Pancreas (tissue), 10 donors: ENCODE results near the gene MTUS2. TPM values are rescaled to one million over a fixed set of nuclear protein-coding genes. Genes with fewer than 3 reads are reported as not detected.

Source experiments
- ATAC-seq, 4 donors: fragments of 200-7000 bp; cut with Tn5 transposase; one replicate each; pipeline versions ENCODE4 v1.8.0 to v1.9.1; 2020; ENCODE audit warnings: mild to moderate bottlenecking in 4 of 4, moderate library complexity in 4 of 4
- DNase-seq, 6 donors: peaks; one replicate each; pipeline ENCODE4 v3.0.0-alpha.2; 2020
- FAIRE-seq: peaks from 2 replicates; lab custom pipeline; 2012; peaks lifted over from hg19 to GRCh38; lab: Jason Lieb, UNC
- H3K27ac ChIP-seq, 4 donors: fragments of 200-600 bp; sonication (generic); 1 replicate in 3 of 4; 2 replicates in 1 of 4; pipeline versions ENCODE4 v1.5.0 to v1.8.0; 2020
- H3K27me3 ChIP-seq, 4 donors: fragments of 200-600 bp; one replicate each; pipeline ENCODE4 v1.8.0; 2021
- H3K36me3 ChIP-seq, 3 donors: fragments of 200-600 bp; sonication (generic) in 1 of 3; one replicate each; pipeline versions ENCODE4 v1.5.0 to v1.8.0; 2020 to 2021
- H3K4me1 ChIP-seq, 3 donors: fragments of 200-600 bp; one replicate each; pipeline ENCODE4 v1.8.0; 2021
- H3K4me3 ChIP-seq, 4 donors: fragments of 200-600 bp; sonication (generic) in 2 of 4; one replicate each; pipeline versions ENCODE4 v1.5.0 to v1.8.0; 2020 to 2021
- H3K9me3 ChIP-seq, 4 donors: fragments of 200-600 bp; one replicate each; pipeline ENCODE4 v1.8.0; 2021
- CTCF ChIP-seq, 4 donors: fragments of 200-600 bp; sonication (generic) in 3 of 4; IDR thresholded peaks; one replicate each; pipeline versions ENCODE4 v1.5.0 to v1.8.0; 2021; ENCODE audit warnings: antibody characterized with exemption in 4 of 4
- WGBS, 2 donors: extraction: QIAGEN DNeasy Blood & Tissue Kit; methylation state at CpG; one replicate each; pipeline ENCODE4 v1.1.7; 2013; 5-methylcytosine and 5-hydroxymethylcytosine counted together
- intact Hi-C, 3 donors: fragments of 100-400 bp; cut with DNase I; formaldehyde crosslinking; loops; one replicate each; pipeline versions ENCODE4 v1.11.1 to v1.14.2; 2022
- polyA plus RNA-seq, 2 donors: library from polyadenylated mRNA; stranded (reverse); fragments of 200-250 nt; gene quantifications; one replicate each; pipeline ENCODE4 v1.2.3, GENCODE V29; 2013
- total RNA-seq, 6 donors: library from RNA; stranded (reverse); fragmentation: NEBNext Ultra II Directional in 4 of 6; extraction: Animal tissue kit (Norgen Biotek cat#: 25700) in 4 of 6; gene quantifications; one replicate each; pipeline versions ENCODE4 v1.2.1 to v1.2.4, GENCODE V29; 2021 to 2023
- donor health status: healthy with polysubstance abuse.
- donor health status: DM: no; HTN: no; CAD: no; lungs with moderate emphysema.
- donor health status: DM: no; HTN: no; CAD: no.
- donor health status: control.
- donor health status: control.
- donor health status: Bipolar disorder and iron deficiency.
- donor health status: DM: yes; HTN: yes; CAD: no.
- donor health status: DM: no; HTN: no; CAD: no.
- donor health status: DM: no; HTN: no; CAD: no.
- donor health status: DM: yes; HTN: yes; CAD: no.

Gene MTUS2
- total and polyA plus RNA-seq, 8 donors = 2.2 to 9.0 (median 4.8) TPM

- TF ChIP-seq CTCF (IDR thresholded peaks at IDR 0.05) = no peak
- no peak for ATAC-seq
- no peak for FAIRE-seq
- 60 to 76% methylated on average over 2 of the region's 2 CpGs for WGBS, 2 donors
- Histone ChIP-seq H3K4me3 (no peak overlapping the region), H3K9me3 (no peaks in the 10 kb centered on the region), H3K27ac (no peak overlapping the region), H3K4me1 (no peaks in the 10 kb centered on the region), H3K36me3 (no peaks in the 10 kb centered on the region), H3K27me3 (no peaks in the 10 kb centered on the region)
- intact Hi-C loops = no loop called here
- no peak for DNase-seq
These were observed 201.2 kb downstream of the MTUS2 start for GRCh38 chr13:29021311-29021710.

GRCh38 chr13:29021717-29022116 is 201.6 kb downstream of the MTUS2 start:
- Histone ChIP-seq H3K4me1 (no peaks in the 10 kb centered on the region), H3K9me3 (no peaks in the 10 kb centered on the region), H3K4me3 (no peak overlapping the region), H3K36me3 (no peaks in the 10 kb centered on the region), H3K27ac (no peak overlapping the region), H3K27me3 (no peaks in the 10 kb centered on the region)
- ATAC-seq (no peak), DNase-seq (no peak), FAIRE-seq (no peak)
- TF ChIP-seq CTCF (IDR thresholded peaks at IDR 0.05) = no peak
- intact Hi-C loops = no loop called here
- WGBS, 2 donors = 78 to 79% methylated on average over 5 of the region's 5 CpGs

GRCh38 chr13:29022410-29022809 is 202.3 kb downstream of the MTUS2 start:
- Histone ChIP-seq H3K4me3 (no peak overlapping the region), H3K36me3 (no peaks in the 10 kb centered on the region), H3K27ac (no peak overlapping the region), H3K9me3 (no peaks in the 10 kb centered on the region), H3K27me3 (no peaks in the 10 kb centered on the region), H3K4me1 (no peaks in the 10 kb centered on the region)
- no peak for ATAC-seq
- no peak for DNase-seq
- 82 to 84% methylated on average over 4 of the region's 4 CpGs for whole genome bisulfite sequencing, 2 donors
- no peak for FAIRE-seq
- TF ChIP-seq CTCF (IDR thresholded peaks at IDR 0.05) = no peak
- intact Hi-C loops = no loop called here

GRCh38 chr13:29022968-29023367 is 202.8 kb downstream of the MTUS2 start:
- H3K36me3 ChIP-seq = no peaks in the 10 kb centered on the region
- FAIRE-seq (no peak), DNase-seq (no peak), ATAC-seq (no peak)
- H3K27ac ChIP-seq = no peak overlapping the region
- TF ChIP-seq CTCF (IDR thresholded peaks at IDR 0.05) = no peak
- H3K4me1 ChIP-seq = no peaks in the 10 kb centered on the region
- intact Hi-C loops = no loop called here
- H3K4me3 ChIP-seq = no peak overlapping the region
- H3K27me3 ChIP-seq = no peaks in the 10 kb centered on the region
- H3K9me3 ChIP-seq = no peaks in the 10 kb centered on the region
- WGBS, 2 donors = 84% methylated on average over 3 of the region's 3 CpGs

GRCh38 chr13:29024783-29025182 is 204.6 kb downstream of the MTUS2 start:
- Histone ChIP-seq H3K27ac (no peak overlapping the region), H3K9me3 (no peaks in the 10 kb centered on the region), H3K36me3 (no peaks in the 10 kb centered on the region), H3K4me1 (no peaks in the 10 kb centered on the region), H3K27me3 (no peaks in the 10 kb centered on the region), H3K4me3 (no peak overlapping the region)
- intact Hi-C loops = no loop called here
- DNase-seq = no peak
- WGBS, 2 donors = 67 to 68% methylated on average over 8 of the region's 8 CpGs
- no peak for TF ChIP-seq CTCF (IDR thresholded peaks at IDR 0.05)
- ATAC-seq = no peak
- no peak for FAIRE-seq
